Karpas-422 (cell line): ENCODE results near the gene PKN3. TPM values are rescaled to one million over a fixed set of nuclear protein-coding genes. Genes with fewer than 3 reads are reported as not detected.

Experiments used
- DNase-seq: peaks from one replicate; pipeline ENCODE4 v3.0.0-alpha.2; 2015
- H2AFZ ChIP-seq: fragments of 200-600 bp; sonication (generic); 2 replicates; pipeline ENCODE4 v1.6.1; 2014; ENCODE audit warnings: antibody characterized with exemption, low read length, mixed read lengths
- H3K27ac ChIP-seq: fragments of 200-600 bp; sonication (generic); 2 replicates; pipeline ENCODE4 v1.5.1; 2014; ENCODE audit warnings: mild to moderate bottlenecking, low read length, moderate library complexity
- H3K27me3 ChIP-seq: fragments of 200-600 bp; sonication (generic); 2 replicates; pipeline ENCODE4 v1.6.1; 2014; ENCODE audit warnings: low read length, mixed read lengths
- H3K36me3 ChIP-seq: fragments of 200-600 bp; sonication (generic); 2 replicates; pipeline ENCODE4 v1.6.1; 2014; ENCODE audit warnings: low read length, mixed read lengths; ENCODE audit not compliant: insufficient read depth
- H3K4me1 ChIP-seq: fragments of 200-600 bp; sonication (generic); 2 replicates; pipeline ENCODE4 v1.6.1; 2014; ENCODE audit warnings: mild to moderate bottlenecking, low read length, mixed read lengths
- H3K4me2 ChIP-seq: fragments of 200-600 bp; sonication (generic); 2 replicates; pipeline ENCODE4 v1.6.1; 2014; ENCODE audit warnings: low read length, low read depth, mild to moderate bottlenecking; ENCODE audit not compliant: poor library complexity, severe bottlenecking
- H3K4me3 ChIP-seq: fragments of 200-600 bp; sonication (generic); 2 replicates; pipeline ENCODE4 v1.5.1; 2014; ENCODE audit warnings: mild to moderate bottlenecking, antibody characterized with exemption, low read length, mixed read lengths
- H3K79me2 ChIP-seq: fragments of 200-600 bp; sonication (generic); 2 replicates; pipeline ENCODE4 v1.6.1; 2014; ENCODE audit warnings: mild to moderate bottlenecking, low read length, mixed read lengths
- H3K9ac ChIP-seq: fragments of 200-600 bp; sonication (generic); 2 replicates; pipeline ENCODE4 v1.6.0; 2014; ENCODE audit warnings: low read length
- H3K9me2 ChIP-seq: fragments of 200-600 bp; sonication (generic), shearing (Covaris generic); replicated peaks from 2 replicates; pipeline ENCODE4 v1.6.0; 2014; ENCODE audit warnings: mild to moderate bottlenecking, low read length, moderate library complexity; ENCODE audit not compliant: insufficient read depth
- H3K9me3 ChIP-seq: fragments of 300-700, 200-600 bp; sonication (generic); 2 replicates; pipeline ENCODE4 v1.6.1; 2014; ENCODE audit warnings: low read length, mixed read lengths
- H4K20me1 ChIP-seq: fragments of 200-600 bp; sonication (generic); 2 replicates; pipeline ENCODE4 v1.6.1; 2014; ENCODE audit warnings: mild to moderate bottlenecking, antibody characterized with exemption, low read length, low read depth; ENCODE audit not compliant: insufficient read depth
- total RNA-seq: library from RNA; depleted of rRNA; stranded (reverse); fragments of >200 nt; shearing (Covaris generic); gene quantifications from 2 replicates; pipeline ENCODE4 v1.2.3, GENCODE V29; 2014; ENCODE audit warnings: low replicate concordance

PKN3 gene
- total RNA-seq, 1 experiment from 2014 or later = not detected

- no peak overlapping the region for H3K9ac ChIP-seq
- no peaks in the 10 kb centered on the region for H3K9me3 ChIP-seq
- no peak for DNase-seq
- H3K9me2 ChIP-seq = no peaks in the 10 kb centered on the region
- H4K20me1 ChIP-seq = no peaks in the 10 kb centered on the region
- H3K27me3 ChIP-seq = no peaks in the 10 kb centered on the region
- H2AFZ ChIP-seq = no peak overlapping the region
- no peaks in the 10 kb centered on the region for H3K79me2 ChIP-seq
- no peak overlapping the region for H3K4me2 ChIP-seq
- H3K4me1 ChIP-seq = no peaks in the 10 kb centered on the region
- H3K27ac ChIP-seq = no peak overlapping the region
- no peak overlapping the region for H3K4me3 ChIP-seq
- H3K36me3 ChIP-seq = no peaks in the 10 kb centered on the region
Measured at GRCh38 chr9:128706671-128707381, 4.5 kb downstream of the PKN3 start.

DNA sequence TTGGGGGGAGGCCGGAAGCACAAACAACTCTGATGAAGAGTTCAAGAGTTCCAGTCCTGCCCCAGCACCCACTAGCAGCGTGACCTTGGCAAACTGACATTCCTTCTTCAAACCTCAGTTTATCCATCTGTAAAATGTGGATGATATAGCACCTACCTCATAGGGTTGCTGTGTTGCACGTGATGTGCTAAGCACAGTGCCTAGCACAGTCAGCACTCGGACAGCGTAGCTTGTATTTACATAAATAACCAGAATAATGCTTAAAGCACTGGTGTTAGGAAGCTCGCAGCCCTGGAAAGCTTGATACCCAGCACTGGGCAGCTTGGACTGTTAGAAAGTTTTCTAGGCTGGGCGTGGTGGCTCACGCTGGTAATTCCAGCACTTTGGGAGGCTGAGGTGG is 5.1 kb downstream of the PKN3 start:
- no peaks in the 10 kb centered on the region for H3K9me2 ChIP-seq
- H3K36me3 ChIP-seq = no peaks in the 10 kb centered on the region
- H3K4me3 ChIP-seq = no peak overlapping the region
- no peaks in the 10 kb centered on the region for H3K9me3 ChIP-seq
- no peak for DNase-seq
- no peaks in the 10 kb centered on the region for H3K27me3 ChIP-seq
- H3K27ac ChIP-seq = no peak overlapping the region
- no peaks in the 10 kb centered on the region for H3K79me2 ChIP-seq
- no peak overlapping the region for H3K9ac ChIP-seq
- no peaks in the 10 kb centered on the region for H3K4me1 ChIP-seq
- H3K4me2 ChIP-seq = no peak overlapping the region
- no peak overlapping the region for H2AFZ ChIP-seq
- H4K20me1 ChIP-seq = no peaks in the 10 kb centered on the region

DNA sequence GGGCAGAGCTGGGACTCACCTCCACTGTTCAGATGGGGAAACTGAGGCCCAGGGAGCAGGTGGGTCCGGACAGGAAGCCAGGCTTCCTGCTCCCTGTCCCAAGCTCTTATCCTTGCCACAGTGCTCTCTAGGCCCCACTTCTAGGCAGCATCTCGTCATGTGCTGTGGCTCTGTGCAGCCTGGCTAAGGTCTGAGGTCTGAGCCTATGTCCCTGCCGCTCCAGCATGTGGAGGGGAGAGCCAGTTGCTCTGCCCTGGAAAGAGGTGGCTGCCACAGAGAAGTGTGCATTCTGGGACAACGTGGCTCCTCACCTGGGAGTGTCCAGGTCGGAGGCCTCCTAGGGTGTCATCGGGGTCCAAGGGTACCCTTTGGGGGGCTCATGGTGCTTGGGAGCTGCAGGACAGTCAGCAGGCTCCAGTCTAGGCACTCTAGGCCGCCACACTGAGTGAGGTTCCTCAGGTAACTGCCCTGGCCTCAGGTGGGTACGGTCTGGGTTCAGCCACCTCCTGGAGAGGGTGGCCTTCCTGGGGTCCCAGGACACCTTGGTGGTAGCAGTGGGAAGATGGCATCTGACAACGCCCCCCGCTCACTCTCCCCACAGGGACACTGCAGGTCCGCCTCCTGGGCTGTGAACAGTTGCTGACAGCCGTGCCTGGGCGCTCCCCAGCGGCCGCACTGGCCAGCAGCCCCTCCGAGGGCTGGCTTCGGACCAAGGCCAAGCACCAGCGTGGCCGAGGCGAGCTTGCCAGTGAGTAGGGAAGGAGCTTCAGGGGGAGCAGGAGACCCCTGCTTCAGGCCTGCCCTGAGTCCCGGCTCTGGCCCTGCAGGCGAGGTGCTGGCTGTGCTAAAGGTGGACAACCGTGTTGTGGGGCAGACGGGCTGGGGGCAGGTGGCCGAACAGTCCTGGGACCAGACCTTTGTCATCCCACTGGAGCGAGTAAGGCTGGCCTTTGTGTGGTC is 10.4 kb downstream of the PKN3 start:
- Histone ChIP-seq H3K27ac (no peak overlapping the region), H3K4me3 (no peak overlapping the region), H4K20me1 (no peaks in the 10 kb centered on the region), H3K36me3 (no peaks in the 10 kb centered on the region), H3K27me3 (no peaks in the 10 kb centered on the region), H3K9me3 (no peaks in the 10 kb centered on the region), H3K4me2 (no peak overlapping the region), H3K9ac (no peak overlapping the region), H2AFZ (no peak overlapping the region), H3K79me2 (no peaks in the 10 kb centered on the region), H3K4me1 (no peaks in the 10 kb centered on the region), H3K9me2 (no peaks in the 10 kb centered on the region)
- no peak for DNase-seq

DNA sequence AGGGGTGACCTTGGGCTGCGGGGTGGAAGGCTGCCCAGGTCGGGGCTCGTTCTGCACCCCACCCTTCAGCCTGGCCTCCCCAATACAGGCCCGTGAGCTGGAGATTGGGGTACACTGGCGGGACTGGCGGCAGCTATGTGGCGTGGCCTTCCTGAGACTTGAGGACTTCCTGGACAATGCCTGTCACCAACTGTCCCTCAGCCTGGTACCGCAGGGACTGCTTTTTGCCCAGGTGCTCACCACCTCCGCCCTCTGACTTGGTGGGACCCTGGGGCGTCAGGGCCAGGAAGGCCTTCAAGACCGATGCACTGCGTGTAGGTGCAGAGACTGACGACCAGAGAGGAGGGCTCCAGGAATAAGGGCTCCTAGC is 11.1 kb downstream of the PKN3 start:
- Histone ChIP-seq H3K9ac (no peak overlapping the region), H3K27me3 (no peaks in the 10 kb centered on the region), H3K9me2 (no peaks in the 10 kb centered on the region), H3K79me2 (no peaks in the 10 kb centered on the region), H3K27ac (no peak overlapping the region), H3K4me3 (no peak overlapping the region), H3K9me3 (no peaks in the 10 kb centered on the region), H3K4me1 (no peaks in the 10 kb centered on the region), H2AFZ (no peak overlapping the region), H3K36me3 (no peaks in the 10 kb centered on the region), H4K20me1 (no peaks in the 10 kb centered on the region), H3K4me2 (no peak overlapping the region)
- no peak for DNase-seq

- H3K27me3 ChIP-seq = no peaks in the 10 kb centered on the region
- H3K9ac ChIP-seq = no peak overlapping the region
- H2AFZ ChIP-seq = no peak overlapping the region
- H3K4me1 ChIP-seq = no peaks in the 10 kb centered on the region
- H3K36me3 ChIP-seq = no peaks in the 10 kb centered on the region
- H3K4me2 ChIP-seq = no peak overlapping the region
- no peaks in the 10 kb centered on the region for H3K9me2 ChIP-seq
- H3K4me3 ChIP-seq = no peak overlapping the region
- H3K27ac ChIP-seq = no peak overlapping the region
- H4K20me1 ChIP-seq = no peaks in the 10 kb centered on the region
- H3K79me2 ChIP-seq = no peaks in the 10 kb centered on the region
- no peak for DNase-seq
- no peaks in the 10 kb centered on the region for H3K9me3 ChIP-seq
Measured at GRCh38 chr9:128713941-128714573, 11.8 kb downstream of the PKN3 start.

DNA sequence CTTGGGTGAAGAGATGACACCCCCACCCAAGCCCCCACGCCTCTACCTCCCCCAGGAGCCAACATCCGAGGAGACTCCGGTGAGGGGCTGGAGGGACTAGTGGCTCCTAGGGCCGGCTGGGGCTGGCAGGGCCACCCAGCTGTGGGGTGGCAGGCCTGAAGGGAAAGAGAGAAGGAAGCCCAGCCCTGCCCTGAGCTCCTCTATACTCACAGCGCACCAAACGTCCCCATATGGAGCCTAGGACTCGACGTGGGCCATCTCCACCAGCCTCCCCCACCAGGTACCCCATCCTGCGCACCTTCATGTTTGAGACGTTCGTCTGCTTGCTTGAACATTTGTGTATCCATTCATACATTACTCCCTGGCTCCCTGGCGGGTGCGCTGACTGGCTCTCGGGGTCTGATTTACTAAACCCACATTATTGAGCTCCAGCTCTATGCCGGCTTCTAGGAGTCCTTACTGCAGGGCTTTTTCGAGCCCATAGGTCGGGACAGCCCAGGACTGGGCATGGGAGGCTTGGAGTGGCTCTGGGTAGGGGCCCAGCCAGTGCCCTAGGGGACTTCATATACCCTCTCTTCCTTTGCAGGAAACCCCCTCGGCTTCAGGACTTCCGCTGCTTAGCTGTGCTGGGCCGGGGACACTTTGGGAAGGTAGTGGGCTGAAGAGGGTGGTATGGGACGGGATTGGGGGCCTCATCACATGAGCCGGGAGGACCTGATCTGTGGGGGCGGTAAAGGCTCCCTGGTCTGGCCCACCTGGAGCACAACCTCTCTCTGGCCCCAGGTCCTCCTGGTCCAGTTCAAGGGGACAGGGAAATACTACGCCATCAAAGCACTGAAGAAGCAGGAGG is 12.5 kb downstream of the PKN3 start:
- Histone ChIP-seq H3K27me3 (no peaks in the 10 kb centered on the region), H3K79me2 (no peaks in the 10 kb centered on the region), H3K4me2 (no peak overlapping the region), H3K36me3 (no peaks in the 10 kb centered on the region), H3K9me3 (no peaks in the 10 kb centered on the region), H2AFZ (no peak overlapping the region), H3K4me1 (no peaks in the 10 kb centered on the region), H3K9ac (no peak overlapping the region), H3K27ac (no peak overlapping the region), H4K20me1 (no peaks in the 10 kb centered on the region), H3K4me3 (no peak overlapping the region), H3K9me2 (no peaks in the 10 kb centered on the region)
- DNase-seq = no peak

- Histone ChIP-seq H3K79me2 (no peaks in the 10 kb centered on the region), H4K20me1 (no peaks in the 10 kb centered on the region), H2AFZ (no peak overlapping the region), H3K4me2 (no peak overlapping the region), H3K9ac (no peak overlapping the region), H3K27ac (no peak overlapping the region), H3K27me3 (no peaks in the 10 kb centered on the region), H3K9me3 (no peaks in the 10 kb centered on the region), H3K36me3 (no peaks in the 10 kb centered on the region), H3K9me2 (no peaks in the 10 kb centered on the region), H3K4me1 (no peaks in the 10 kb centered on the region), H3K4me3 (no peak overlapping the region)
- no peak for DNase-seq
Measured at GRCh38 chr9:128715436-128715750, 13.1 kb downstream of the PKN3 start.
